Superior temporal gyrus (tissue), 1 donor: ENCODE measurements around the gene IQSEC2.

ENCODE experiments used
- DNase-seq: peaks from one replicate; pipeline ENCODE4 v3.0.0-alpha.2; 2016; ENCODE audit errors: extremely low spot score

IQSEC2 gene

DNA sequence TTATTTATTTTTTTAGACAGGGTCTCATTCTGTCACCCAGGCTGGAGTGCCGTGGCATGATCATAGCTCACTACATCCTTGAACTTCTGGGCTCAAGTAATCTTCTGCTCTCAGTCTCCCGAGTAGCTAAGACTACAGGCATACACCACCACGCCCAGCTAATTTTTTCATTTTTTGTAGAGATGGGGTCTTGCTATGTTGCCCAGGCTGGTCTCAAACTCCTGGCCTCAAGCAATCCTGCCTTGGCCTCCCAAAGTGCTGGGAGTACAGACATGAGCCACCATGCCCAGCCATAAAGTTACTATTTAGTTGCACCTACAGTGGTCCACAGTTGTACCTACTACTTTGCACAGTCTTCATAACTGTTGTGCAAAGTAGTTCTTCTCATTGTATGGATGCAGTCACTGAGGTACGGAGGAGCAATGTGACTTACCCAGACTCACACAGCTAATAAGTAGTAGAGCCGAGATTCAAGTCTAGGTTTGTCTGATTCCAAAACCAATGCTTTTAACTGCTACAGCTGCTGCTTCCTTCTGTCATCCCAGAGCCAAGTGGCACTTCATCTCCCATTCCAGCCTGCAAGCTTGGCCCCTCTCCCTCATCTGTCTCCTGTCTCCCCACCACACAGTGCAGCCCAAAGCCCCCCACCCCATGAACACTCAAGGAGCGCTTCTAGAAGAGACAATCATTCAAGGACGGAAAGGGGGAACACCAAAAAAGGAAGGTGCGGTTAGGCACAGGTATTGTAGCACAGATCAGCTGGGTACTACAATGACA, 24.0 kb upstream of the IQSEC2 start:
- no peak for DNase-seq

DNA sequence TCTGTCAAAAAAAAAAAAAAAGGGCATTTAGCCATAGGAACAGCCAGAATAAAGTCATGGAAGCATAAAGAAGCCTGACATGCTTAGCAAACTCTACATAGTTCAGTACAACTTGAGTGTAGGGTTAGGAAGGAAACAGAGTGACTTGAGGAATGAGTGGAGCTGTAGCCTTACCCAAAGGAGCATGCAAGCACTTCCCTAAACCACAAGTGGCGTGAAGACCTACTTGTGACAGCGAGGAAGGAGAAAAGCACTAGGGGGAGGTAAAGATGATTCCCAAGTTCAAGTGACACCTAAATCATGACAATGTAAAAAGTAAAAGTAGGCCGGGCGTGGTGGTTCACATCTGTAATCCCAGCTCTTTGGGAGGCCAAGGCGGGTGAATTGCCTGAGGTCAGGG, 21.8 kb upstream of the IQSEC2 start:
- DNase-seq: no peak

DNA sequence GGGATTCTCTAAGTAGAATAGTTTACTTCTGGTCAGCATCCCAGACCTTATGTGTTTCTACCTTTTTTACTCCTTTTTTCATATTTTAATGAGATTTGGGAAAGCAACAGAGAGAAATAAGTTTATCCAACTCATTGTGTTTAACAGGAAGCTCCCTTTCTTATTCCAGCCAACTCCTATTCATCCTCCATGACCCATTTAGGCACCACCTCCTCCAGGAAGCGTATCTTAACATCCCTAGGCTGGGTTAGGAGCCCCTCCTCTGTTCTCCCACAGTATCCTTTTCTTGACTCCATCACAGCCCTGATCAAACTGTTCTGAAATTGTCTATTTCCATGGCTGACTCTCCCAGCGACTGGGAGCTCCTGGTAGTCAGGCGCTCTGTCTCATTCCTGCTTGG, 18.8 kb upstream of the IQSEC2 start:
- DNase-seq: no peak

DNA sequence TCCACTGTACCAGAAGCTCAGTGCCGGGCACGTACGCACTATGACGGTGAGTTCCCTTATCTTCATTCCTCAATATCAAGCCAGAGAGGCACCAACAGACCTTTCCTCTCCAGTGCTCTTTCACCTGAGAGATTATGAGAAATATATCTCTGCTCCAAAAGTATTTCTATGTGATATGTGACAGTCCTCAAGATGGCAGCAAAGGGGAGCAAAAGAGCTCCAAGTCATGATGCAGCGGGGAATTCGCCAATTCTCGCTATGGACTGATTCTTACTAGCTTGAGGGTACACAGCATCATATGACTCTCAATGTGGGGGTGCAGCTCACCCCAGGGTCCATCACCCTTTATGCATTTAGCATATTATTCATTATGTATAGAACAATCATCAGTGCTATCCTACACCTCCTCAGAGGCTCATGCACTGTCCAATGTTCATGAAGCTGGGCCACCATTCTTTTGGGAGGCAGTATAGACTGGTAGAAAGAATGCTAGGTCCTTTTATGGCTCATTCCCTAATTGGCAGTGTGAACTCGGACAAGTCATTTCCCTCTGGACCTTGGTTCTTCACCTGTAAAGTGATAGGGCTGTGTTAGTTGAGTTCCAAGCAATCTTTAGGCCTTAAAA, 12.8 kb upstream of the IQSEC2 start:
- DNase-seq: no peak

DNA sequence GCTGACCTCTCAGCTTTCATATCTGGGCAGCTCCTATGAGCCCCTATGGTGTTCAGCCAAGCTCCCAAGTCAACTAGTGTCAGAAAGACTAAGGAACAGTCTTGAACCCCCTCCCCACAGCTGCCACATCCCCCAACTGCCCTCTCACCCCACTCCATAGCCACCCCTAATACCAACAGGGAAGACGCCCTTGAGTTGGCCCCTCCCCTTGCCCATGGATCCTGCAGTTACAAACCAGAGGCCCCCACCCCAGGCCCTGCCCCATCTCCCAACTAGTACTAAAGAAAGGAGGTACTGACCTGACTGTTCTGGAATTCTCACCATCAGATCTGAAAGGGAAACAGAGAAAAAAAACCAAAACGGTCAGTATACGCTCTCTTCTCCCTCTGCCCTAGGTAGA, 10.2 kb upstream of the IQSEC2 start:
- no peak for DNase-seq

DNA sequence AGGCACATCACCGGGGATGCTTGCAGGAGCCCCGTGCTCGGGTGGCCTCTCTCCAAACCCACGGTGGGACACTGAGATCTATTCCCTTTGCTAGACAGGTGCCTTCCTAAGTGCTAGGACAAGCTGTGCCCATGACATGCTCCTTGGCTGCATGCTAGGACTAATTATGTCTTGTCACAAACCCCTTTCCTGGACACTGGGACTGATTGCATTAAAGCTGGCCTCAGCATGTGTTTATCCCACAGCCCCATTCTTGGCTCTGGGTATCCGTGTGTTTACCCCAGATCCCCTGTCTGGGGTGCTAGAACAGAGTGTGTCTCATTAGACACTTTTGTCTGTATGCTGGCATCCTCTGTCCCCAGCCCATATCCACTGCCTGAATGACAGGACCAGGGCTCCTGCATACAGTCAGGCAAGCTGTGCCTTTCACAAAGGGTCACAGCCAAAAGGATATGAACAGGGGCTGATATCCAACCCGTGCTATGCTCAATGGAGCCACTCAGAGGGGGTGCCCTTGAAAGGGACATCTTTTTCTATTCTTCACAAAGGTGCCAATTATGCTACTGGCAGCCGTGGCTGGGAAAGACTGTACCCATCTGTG, 9.2 kb upstream of the IQSEC2 start:
- DNase-seq: no peak

DNA sequence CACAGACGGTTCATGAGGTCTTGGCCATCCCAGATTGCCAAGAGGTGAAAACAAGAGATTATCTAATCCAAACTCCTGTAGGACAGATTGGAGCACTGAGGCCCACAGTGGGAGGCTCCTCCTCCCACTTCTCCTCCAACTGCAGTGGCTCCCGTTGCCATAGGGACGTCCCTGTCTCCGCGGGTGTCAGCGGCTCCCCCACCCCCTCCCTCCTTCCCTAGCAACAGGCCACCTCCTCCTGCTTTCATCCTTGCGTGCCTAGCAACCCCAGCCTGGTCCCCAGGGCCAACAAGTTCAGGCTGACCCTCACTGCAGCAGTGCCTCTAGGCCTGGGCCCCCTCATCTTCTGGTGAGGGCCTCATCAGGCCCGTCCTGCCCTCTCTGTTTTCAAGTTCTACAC, 6.8 kb upstream of the IQSEC2 start:
- DNase-seq: peak; percentile 41

DNA sequence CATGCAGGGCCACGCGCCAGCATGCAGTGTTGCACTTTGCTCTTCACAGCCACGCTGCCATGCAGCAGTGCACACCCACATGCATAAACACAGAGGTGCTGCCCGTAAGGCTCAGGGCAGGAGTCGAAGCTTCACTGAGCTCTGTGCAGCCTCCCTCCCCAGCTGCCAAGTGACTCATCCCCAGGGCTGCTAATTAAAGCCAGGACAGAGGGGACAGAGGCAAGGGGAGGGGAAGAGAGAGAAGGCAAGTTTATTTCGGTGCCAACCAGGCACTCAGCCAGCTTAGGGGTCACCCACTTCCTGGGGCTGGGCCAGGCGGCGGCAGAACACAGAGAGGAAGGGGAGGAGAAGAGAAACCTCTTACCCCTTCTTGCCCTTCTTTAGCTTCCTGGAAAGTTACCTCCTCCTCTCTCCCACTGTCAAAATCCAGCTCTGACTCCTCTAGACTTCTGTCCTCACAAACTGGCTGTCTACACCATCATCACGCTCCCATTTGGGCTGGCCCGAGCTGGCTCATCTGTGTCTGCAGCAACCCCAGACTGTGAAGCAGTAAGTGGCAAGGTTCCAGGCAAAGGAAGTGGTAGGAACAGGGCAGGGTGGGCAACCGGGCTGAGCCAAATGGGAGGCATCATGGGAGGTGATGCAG, 6.2 kb upstream of the IQSEC2 start:
- peak; percentile 29 for DNase-seq

DNA sequence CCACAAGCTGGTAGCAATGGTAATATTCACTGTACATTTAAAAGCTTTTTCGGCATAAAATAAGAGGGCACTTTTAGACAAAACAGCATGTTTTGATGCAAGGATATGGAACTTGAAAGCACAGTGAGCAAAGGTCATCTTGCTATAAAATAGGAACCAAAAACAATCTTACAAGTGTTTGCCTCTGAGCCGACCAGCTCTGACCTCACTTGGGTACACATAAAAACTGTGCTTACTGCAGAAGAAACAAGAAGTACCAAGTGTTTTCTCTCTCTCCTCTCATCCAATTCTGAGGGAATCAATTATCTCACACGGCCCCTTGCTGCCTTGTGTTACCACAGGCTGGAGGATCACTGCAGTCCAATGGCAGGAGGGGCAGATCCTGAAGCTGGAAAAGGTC, 4.8 kb upstream of the IQSEC2 start:
- no peak for DNase-seq

DNA sequence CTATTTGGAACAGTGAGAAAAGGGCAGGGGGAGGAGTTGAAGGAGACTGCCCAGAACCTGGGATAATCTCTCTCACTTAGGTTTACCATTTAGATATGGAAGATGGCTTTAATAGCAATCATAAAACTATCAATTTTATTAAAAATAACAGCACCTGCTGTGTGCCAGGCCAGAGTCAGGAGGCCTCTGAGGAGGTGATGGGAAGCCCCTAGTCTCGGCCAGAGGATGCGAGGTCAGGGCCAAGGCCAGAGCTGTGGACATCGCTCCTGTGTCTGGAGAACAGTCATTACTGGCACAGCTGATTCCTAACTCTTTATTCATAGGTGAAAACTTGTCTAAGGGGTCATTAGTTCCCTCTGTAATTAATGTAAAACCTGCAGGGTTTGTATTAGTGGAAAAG, 4.2 kb upstream of the IQSEC2 start:
- no peak for DNase-seq

DNA sequence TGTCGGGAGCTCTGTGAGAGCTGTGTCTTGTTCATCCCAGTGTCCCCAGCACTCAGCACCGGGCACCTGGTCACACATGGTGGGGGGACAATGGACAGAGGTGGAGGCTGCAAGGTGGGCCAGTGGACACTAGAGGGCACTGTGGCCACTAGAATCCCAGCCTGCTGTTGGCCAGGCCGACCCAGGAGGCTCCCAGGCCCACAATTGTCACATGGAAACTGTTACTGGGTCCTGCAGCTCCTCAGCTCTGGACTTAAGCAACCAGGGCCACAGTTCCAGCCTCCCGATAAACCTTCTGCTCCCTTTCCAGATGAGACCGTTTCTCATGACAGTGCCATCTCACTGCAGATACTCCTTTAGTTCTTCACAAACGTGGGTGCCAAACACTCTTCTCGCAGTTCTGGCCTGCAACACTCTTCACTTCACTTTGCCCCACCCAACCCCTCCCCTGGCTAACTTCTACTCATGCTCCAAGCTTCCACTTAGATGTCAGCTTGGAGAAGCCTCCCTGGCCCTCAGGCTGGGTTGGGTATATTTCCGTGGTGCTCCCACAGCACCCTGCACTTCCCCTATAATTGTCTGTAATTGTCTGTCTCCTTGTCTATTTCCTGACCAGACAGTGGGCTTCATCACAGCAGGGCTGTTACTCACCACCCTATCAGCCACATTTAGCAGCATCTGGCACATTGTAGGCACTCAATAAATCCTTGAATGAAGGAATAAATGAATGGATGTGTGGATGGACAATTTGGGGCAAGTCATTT, 3.5 kb upstream of the IQSEC2 start:
- peak; percentile 53 for DNase-seq

DNA sequence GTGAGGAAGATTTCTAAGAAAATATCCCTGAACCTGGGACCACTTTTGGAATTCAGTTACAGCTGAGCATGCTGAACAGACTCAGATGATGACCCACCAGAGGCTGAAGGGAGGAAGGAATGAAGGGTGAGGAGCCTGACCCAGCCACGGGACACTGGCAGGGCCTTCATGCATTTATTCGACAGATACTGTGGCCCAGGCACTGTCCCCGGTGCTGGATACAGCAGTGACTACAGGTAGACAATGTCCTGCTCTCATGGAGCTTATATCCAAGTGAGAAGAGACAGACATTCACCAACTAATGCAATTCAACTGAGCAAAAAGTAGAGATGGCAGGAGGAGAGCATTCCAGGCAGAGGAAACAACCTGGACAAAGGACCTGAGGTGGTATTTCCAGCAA, 2.2 kb upstream of the IQSEC2 start:
- no peak for DNase-seq

DNA sequence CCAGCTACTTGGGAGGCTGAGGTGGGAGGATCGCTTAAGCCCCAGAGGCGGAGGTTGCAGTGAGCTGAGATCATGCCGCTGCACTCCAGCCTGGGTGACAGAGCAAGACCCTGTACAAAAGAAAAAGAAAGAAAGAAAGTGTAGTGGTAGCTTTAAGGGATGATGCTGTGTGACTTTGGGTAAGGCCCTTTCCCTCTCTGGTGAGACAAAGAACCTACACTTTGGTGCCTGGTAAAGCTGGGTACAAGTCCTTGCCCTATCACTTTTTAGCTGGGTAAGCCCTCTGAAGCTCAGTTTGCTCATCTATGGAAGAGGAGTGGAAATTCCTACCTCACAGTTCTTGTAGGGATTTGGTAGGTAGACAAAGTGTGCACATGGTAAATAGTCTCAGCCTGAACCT, 1.7 kb upstream of the IQSEC2 start:
- no peak for DNase-seq

DNA sequence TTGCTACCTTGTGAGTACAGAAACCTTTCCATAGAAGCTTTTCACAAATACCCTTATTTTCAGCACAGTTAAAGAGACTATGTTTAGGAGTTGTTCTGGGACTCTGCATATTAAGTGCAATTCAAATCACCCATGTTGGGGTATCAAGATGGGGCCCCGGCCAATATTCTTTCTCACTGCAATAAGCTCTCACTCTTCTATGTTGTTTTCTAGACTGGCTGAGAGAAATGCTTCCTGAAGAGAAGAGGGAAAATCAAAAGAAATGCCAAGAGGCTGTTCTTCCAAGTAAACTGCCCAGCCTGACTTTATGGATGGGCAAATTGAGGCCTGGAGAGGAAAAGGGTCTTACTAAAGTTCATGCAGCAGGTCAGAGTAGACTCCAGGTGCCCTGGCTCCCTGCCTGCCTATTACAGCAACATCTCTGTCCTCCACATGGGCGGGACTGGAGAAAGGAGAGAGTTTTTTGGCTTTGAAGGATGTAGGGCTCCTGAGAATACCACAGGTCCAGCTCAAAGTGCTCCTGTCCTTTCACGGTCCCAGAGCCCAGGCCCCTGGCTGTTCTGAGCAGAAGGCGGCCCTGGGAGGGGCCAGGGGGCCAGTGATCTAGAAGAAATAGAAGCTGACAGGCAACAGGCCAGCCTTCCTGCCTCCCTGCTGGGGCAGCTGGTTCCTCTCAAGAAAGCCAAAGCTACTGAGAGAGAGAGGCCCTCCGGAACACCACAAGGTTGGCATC, 745 bp upstream of the IQSEC2 start:
- no peak for DNase-seq

DNA sequence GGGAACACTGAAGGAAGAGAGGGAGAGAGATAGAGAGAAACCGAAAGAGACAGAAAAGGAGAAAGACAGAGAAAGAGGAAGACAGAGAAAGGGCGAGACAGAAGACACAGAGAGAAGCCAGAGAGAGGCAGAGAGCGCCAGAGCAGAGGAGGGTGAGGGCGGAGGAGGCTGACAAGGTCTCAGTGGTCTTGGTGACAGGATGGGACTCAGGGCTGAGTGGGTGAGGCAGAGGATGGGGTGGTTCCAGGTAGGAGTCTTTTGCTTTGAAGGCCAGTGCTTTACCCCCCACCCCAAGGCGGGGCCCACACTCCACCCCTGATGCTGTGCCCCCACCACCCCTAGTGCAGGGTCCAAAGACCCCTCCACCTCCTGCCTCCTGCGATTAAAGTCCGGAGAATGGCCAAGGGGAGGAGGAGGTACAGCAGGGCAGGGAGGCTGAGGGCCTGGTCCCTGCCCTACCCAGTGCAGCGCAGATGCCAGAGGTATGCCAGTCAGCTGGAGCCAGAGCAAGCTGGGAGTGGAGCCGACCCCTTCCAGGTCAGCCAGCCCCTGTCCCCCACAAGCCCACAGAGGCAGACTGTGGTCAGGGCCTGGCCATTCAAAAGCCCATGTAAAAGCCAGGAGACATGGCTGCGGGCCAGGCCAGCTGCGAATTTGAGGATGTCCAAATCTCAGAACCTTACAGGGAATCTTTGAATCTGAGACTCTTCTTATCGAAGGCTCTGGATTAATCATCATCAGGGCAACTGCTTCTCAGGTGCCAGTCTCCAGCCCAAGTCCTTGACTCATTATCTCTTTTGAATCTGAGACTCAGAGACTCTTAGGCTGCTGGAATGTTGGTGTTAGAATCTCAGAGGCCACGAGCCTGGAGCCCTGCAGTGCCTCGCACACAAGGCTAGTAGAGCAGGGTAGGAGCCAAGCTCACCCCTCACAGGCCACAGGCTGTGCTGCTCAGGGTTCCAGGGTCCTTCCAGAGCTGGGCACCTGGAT, 758 bp downstream of the IQSEC2 start:
- no peak for DNase-seq

DNA sequence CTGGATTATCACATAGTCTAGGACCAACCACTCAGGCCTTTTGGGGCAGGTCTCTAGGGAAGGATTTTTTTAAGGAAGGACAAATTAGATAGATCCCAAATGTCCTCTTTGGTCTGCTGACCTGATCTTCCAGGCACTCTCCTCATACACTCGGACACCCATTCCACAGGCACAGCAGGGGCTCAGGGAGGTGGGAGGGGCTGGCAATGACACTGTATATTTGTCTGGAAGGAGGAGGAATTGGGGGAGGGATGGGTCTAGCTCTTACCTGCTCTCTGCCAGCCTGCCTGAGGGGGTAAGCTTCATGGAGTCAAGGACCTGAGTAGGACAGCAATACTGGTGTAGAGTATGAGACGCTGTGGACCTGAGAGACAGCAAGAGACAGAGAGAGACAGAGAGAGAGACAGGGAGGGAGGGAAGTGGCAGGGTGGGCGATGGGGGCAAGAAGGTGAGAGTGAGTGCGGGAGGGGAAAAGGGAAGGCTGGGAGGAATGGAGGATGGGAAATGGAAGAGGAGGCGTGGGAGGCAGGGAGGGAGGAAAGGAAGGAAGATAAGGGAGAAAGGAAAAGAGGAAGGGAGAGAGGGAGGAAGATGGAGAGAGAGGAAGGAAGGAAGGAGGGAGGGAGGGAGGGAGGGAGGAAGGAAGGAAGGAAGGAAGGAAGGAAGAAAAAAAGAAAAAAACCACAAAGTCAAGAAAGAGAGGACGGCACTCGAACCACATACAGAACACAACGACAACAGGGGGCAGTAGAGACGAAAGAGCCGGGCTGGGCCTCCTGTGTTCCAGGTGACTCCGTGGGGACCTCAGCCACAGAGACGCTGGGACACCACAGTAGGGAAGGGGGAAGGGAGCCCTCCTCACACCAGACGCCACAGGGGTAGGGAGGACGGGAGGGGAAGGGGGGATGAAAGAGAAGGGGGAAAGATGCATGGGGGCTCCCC, 1.8 kb downstream of the IQSEC2 start:
- DNase-seq: no peak

DNA sequence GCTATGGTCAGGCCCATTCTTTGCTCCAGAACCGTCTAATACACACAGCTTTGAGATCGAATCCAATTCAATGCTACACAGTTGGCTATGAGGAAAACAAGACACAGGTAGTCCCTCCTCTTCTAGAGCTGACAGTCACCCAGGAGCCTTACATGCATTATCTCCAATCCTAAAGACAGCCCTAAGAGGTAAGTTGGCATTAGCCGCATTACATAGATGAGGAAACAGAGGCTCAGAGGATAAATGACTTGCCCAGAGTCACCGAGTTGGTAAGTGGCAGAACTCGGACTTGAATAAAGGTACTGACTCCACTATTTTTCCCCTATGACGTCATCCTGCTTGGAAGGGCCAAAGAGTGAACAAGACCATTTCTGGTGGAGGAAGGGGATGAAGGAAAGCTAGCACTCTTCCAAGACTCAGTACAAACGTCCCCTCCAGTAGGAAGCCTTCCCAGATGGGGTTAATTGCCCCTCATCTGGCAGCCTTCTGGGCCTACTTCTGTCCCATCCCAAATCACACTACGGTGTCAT, 8.5 kb downstream of the IQSEC2 start:
- no peak for DNase-seq

DNA sequence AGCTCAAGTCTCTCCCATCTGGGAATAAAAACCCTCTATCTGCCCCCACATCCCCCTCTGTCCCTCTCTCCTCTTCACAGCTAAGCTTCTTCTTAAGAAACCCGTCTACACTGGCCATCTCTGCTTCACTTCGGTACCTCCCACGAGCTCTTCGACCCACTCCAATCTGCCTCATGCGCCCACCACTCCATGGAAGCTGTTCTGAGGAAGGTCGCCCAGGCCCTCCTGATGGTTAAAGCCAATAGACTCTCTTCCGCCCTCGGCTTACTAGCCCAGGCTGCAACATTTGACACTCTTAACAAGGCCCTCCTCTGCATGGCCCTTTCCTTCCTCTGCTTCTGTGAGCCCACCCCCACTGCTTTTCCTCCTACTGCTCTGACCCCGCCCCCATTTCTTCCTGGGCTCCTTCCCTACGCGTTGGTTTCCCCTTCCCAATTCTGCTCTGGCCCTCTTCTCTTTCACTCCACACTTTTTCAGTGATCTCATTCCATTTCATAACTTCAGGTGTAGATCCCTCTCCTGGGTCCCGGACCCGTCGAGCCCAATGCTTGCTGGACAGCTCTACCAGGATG, 11.8 kb downstream of the IQSEC2 start:
- no peak for DNase-seq
